Measurements from ENCODE around the gene CCDC117.
"Not testable (repeated sequence)": the region's sequence is repeated elsewhere in the genome, so short reads cannot be mapped to it uniquely, and the experiment has no call there.

Gene CCDC117

DNA sequence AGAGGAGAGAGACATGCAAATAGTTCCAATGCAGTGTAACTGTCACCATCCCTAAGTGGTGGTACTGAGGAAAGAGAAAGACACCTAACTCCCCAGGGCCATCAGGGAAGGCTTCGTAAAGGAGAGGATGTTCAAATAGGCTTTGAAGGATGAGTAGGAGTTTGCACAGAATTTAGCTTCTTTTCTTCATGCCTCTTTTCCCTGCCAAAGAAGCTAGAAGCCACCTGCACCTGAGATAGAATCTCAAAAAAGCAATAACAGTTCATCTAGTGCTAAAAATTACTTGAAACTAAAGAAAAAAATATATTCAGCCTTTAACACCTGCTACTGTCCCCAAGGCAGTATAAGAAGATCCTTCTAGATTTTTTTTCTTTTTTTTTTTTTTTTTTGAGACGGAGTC, 44.6 kb downstream of the CCDC117 start:
- no peak overlapping the region for H3K4me3 ChIP-seq (ENCODE audit: low read depth, low read length)
- DNase-seq (ENCODE audit: low read depth), result no peak
- TF ChIP-seq CTCF (IDR thresholded peaks at IDR 0.05; ENCODE audit: insufficient read depth, low read depth, low read length, missing control alignments), result no peak

- no peak for TF ChIP-seq CTCF (IDR thresholded peaks at IDR 0.05; ENCODE audit: insufficient read depth, low read depth, low read length, missing control alignments)
- peak overlapping the region; percentile 29 for H3K4me3 ChIP-seq (ENCODE audit: low read depth, low read length)
- peak; percentile 66 for DNase-seq (ENCODE audit: low read depth)
Observed at GRCh38 chr22:28817919-28818859, 45.7 kb downstream of the CCDC117 start.

- no peak for TF ChIP-seq CTCF (IDR thresholded peaks at IDR 0.05; ENCODE audit: insufficient read depth, low read depth, low read length, missing control alignments)
- DNase-seq (ENCODE audit: low read depth), result peak; percentile 81
- H3K4me3 ChIP-seq (ENCODE audit: low read depth, low read length), result peak overlapping the region; percentile 29
Observed at GRCh38 chr22:28819253-28820096, 47.0 kb downstream of the CCDC117 start.

- TF ChIP-seq CTCF (IDR thresholded peaks at IDR 0.05; ENCODE audit: insufficient read depth, low read depth, low read length, missing control alignments), result no peak
- H3K4me3 ChIP-seq (ENCODE audit: low read depth, low read length), result no peak overlapping the region
- DNase-seq (ENCODE audit: low read depth), result no peak
Observed at GRCh38 chr22:28820885-28821284, 48.4 kb downstream of the CCDC117 start.

DNA sequence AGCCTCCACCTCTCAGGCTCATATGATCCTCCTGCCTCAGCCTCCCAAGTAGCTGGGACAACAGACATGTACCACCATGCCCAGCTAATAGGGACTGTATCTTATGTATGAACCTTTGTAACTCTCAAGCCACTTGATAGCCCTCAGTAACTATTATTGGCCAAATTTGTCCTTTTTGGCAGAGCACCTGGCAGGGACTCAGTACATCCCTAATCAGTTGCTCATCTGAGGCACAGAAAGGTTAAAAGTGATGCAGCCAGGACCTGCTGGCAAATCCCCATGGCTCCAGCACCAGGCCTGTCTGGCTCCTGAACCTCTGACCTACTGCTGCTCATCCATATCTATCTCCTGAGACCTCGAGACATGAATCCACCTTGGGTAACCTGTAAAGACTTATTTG, 49.0 kb downstream of the CCDC117 start:
- H3K4me3 ChIP-seq (ENCODE audit: low read depth, low read length), result no peak overlapping the region
- no peak for TF ChIP-seq CTCF (IDR thresholded peaks at IDR 0.05; ENCODE audit: insufficient read depth, low read depth, low read length, missing control alignments)

GRCh38 chr22:28822930-28823551, 50.5 kb downstream of the CCDC117 start:
- no peak for TF ChIP-seq CTCF (IDR thresholded peaks at IDR 0.05; ENCODE audit: insufficient read depth, low read depth, low read length, missing control alignments)
- no peak overlapping the region for H3K4me3 ChIP-seq (ENCODE audit: low read depth, low read length)
- peak; percentile 70 for DNase-seq (ENCODE audit: low read depth)

More for the DNA sequence above, 49.0 kb downstream of the CCDC117 start:
- no peak for DNase-seq (ENCODE audit: low read depth)

GRCh38 chr22:28824455-28824854, 52.0 kb downstream of the CCDC117 start:
- not testable (repeated sequence) for H3K4me3 ChIP-seq (ENCODE audit: low read depth, low read length); DNase-seq (ENCODE audit: low read depth)

DNA sequence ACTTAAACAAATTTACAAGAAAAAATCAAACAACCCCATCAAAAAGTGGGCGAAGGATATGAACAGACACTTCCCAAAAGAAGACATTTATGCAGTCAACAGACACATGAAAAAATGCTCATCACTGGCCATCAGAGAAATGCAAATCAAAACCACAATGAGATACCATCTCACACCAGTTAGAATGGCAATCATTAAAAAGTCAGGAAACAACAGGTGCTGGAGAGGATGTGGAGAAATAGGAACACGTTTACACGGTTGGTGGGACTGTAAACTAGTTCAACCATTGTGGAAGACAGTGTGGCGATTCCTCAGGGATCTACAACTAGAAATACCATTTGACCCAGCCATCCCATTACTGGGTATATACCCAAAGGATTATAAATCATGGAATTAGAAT, 53.9 kb downstream of the CCDC117 start:
- not testable (repeated sequence) for H3K4me3 ChIP-seq (ENCODE audit: low read depth, low read length); DNase-seq (ENCODE audit: low read depth)
